Stimulated activated CD8-positive, alpha-beta memory T cell treated with anti-CD3 and anti-CD28 coated beads, Interleukin-7, amount 100 ng/mL, for 1 hour (primary cell): Measurements from ENCODE around the gene ZNF513.
A peak's percentile ranks its signal among the peaks of the same experiment; 100 is the strongest.
"Not testable (repeated sequence)": the region's sequence is repeated elsewhere in the genome, so short reads cannot be mapped to it uniquely, and the experiment has no call there.

ENCODE experiments used
- DNase-seq, 2 donors: peaks; one replicate each; pipeline ENCODE4 v3.0.0-alpha.2; 2020; ENCODE audit warnings: low read depth in 2 of 2

ZNF513 gene

GRCh38 chr2:27380626-27381545 lies at the start of gene ZNF513:
Gene ZNF513 (minus strand): TSS chr2:27380734. CDS start chr2:27380526, 208 bp downstream.
- DNase-seq, result peak; percentile 72 to 74

GRCh38 chr2:27428978-27429541 lies 48.5 kb upstream of the ZNF513 start:
- peak; percentile 45 to 52 for DNase-seq

GRCh38 chr2:27428213-27428977 lies 47.9 kb upstream of the ZNF513 start, which contains the start of gene NRBP1:
Gene NRBP1 (plus strand): TSS chr2:27428631. CDS start chr2:27433274, 4,643 bp downstream.
- DNase-seq, result peak; percentile 78 to 86

GRCh38 chr2:27427863-27428212 lies 47.3 kb upstream of the ZNF513 start:
- no peak for DNase-seq

- DNase-seq, result not testable (repeated sequence)
These were observed 44.5 kb upstream of the ZNF513 start for GRCh38 chr2:27425039-27425438.

GRCh38 chr2:27422958-27423357 lies 42.4 kb upstream of the ZNF513 start:
- DNase-seq, result no peak

- no peak for DNase-seq
These were observed 41.2 kb upstream of the ZNF513 start for GRCh38 chr2:27421660-27422250.

GRCh38 chr2:27420996-27421395 lies 40.5 kb upstream of the ZNF513 start:
- DNase-seq, result no peak

- DNase-seq, result no peak
These were observed 35.6 kb upstream of the ZNF513 start for GRCh38 chr2:27416151-27416550.

GRCh38 chr2:27412419-27413152 lies 32.1 kb upstream of the ZNF513 start:
- DNase-seq, result no peak

GRCh38 chr2:27409321-27410073 lies 29.0 kb upstream of the ZNF513 start, which contains the start of gene PPM1G:
Gene PPM1G (minus strand): TSS chr2:27409591. CDS start chr2:27409422, 169 bp downstream.
- peak; percentile 96 for DNase-seq

- DNase-seq, result no peak
These were observed 28.2 kb upstream of the ZNF513 start for GRCh38 chr2:27408601-27409320.

GRCh38 chr2:27407798-27408491 lies 27.4 kb upstream of the ZNF513 start:
- DNase-seq, result no peak

GRCh38 chr2:27400348-27401135 lies 20.0 kb upstream of the ZNF513 start:
- no peak for DNase-seq

- DNase-seq, result no peak
These were observed 18.4 kb upstream of the ZNF513 start for GRCh38 chr2:27398962-27399361.

GRCh38 chr2:27393225-27393624 lies 12.7 kb upstream of the ZNF513 start:
- no peak for DNase-seq

- DNase-seq, result no peak
These were observed 10.5 kb upstream of the ZNF513 start for GRCh38 chr2:27390822-27391679.
